A549 treated with AZD2906 at 1 μM for 4 hours (cell line): ENCODE measurements around the gene ARL17B. TPM values are rescaled to one million over a fixed set of nuclear protein-coding genes. Genes with fewer than 3 reads are reported as not detected.

Experiments used
- total RNA-seq: library from RNA; stranded (reverse); fragments of 200-300 nt; extraction: Qiagen RNA extraction; gene quantifications from 5 replicates; pipeline ENCODE4 v1.2.3, GENCODE V29; 2022

The ARL17B gene
- total RNA-seq = 5.5 to 6.5 TPM (median 6.1 TPM) in 5 replicates

DNA sequence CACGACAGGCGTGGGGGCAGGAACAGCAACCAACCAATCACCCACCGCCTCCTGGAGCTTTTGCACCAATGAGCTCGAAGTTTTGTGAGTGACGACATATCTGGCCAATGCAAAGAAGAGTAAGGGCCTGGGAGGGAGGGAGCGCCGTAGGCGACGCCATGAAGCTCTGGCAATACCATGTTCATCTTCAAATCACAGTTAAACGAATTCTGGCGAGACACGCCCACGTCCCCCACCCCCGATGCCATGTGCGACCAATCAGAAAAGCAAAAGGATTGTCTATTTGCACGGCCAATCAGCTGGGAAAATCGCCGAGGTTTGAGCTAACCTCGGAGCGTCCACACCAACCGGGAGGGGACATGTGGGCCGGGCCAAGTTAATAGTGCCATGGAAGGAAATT is at the start of gene ARL17B:
ARL17B (minus strand) TSS at position 12 of the 400 bp plus-strand sequence. CDS start 3,369 bp downstream, outside the sequence.

DNA sequence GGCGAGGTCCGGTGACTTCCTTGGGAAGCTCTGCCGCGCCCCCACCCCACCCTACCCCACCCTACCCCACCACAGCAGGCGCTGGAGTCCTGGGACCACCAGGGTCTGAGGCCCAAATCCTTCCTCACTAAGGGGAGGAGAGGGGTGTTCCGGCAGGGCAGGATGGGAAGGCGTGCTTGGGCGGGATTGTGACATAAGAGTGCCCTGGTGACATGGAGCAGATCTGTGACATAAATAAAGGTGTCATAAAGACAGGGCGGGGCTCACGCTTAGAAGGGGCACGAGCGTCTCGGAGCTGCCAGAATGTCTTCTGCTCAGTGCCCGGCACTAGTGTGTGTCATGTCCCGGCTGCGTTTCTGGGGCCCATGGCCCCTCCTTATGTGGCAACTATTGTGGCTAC is 66.7 kb downstream of the ARL17B start, which contains the start of gene LRRC37A:
LRRC37A (plus strand) TSS at position 301 of the 400 bp plus-strand sequence; CDS start at position 304, 3 bp downstream.

Other genes with a start within 250 kb of the ARL17B start
- 22.4 to 24.8 TPM (median 22.9 TPM) in 5 replicates for gene KANSL1, start 168.3 kb downstream of the ARL17B start, total RNA-seq
- 0.80 to 1.2 TPM (median 0.94 TPM) in 5 replicates for gene LRRC37A, start 66.6 kb downstream of the ARL17B start, total RNA-seq
- gene LRRC37A2, start 150.7 kb upstream of the ARL17B start, total RNA-seq = 3.2 to 4.8 TPM (median 4.3 TPM) in 5 replicates
- gene ARL17A, start 217.9 kb upstream of the ARL17B start, total RNA-seq = 2.8 to 3.8 TPM (median 3.4 TPM) in 5 replicates
- 18.0 to 22.8 TPM (median 18.2 TPM) in 5 replicates for gene NSF, start 228.9 kb upstream of the ARL17B start, total RNA-seq